Osteoblast (primary cell): ENCODE data around the gene MACROD2. TPM values are rescaled to one million over a fixed set of nuclear protein-coding genes. Genes with fewer than 3 reads are reported as not detected.

Experiments
- DNase-seq: peaks from one replicate; pipeline ENCODE4 v3.0.0; 2011; ENCODE audit warnings: low spot score, mixed read lengths; ENCODE audit not compliant: insufficient read length; ENCODE audit errors: missing footprints
- H2AFZ ChIP-seq: 2 replicates; pipeline ENCODE4 v1.6.0; 2011; ENCODE audit warnings: mild to moderate bottlenecking, low read length
- H3K27ac ChIP-seq: 2 replicates; pipeline ENCODE4 v1.5.1; 2011; ENCODE audit warnings: mild to moderate bottlenecking, low read depth, low read length, moderate library complexity
- H3K27me3 ChIP-seq: 2 replicates; pipeline ENCODE4 v1.6.0; 2012; ENCODE audit warnings: mild to moderate bottlenecking, control low read depth, inconsistent platforms, low read length, moderate library complexity; ENCODE audit not compliant: insufficient read depth
- H3K36me3 ChIP-seq: 2 replicates; pipeline ENCODE4 v1.5.1; 2011; ENCODE audit warnings: mild to moderate bottlenecking, low read length, control low read depth, moderate library complexity; ENCODE audit not compliant: insufficient read depth
- H3K4me1 ChIP-seq: 2 replicates; pipeline ENCODE4 v1.5.1; 2011; ENCODE audit warnings: mild to moderate bottlenecking, low read length, control low read depth, moderate library complexity; ENCODE audit not compliant: insufficient read depth
- H3K4me2 ChIP-seq: 2 replicates; pipeline ENCODE4 v1.6.0; 2011; ENCODE audit warnings: mild to moderate bottlenecking, low read length; ENCODE audit not compliant: insufficient read depth
- H3K4me3 ChIP-seq: fragments of 200-600 bp; sonication (generic); 3 replicates; pipeline ENCODE4 v1.5.1; 2012; ENCODE audit warnings: mild to moderate bottlenecking, low read length, inconsistent platforms; ENCODE audit not compliant: insufficient read depth
- H3K79me2 ChIP-seq: 2 replicates; pipeline ENCODE4 v1.6.0; 2012; ENCODE audit warnings: mild to moderate bottlenecking, low read length, control low read depth, inconsistent platforms; ENCODE audit not compliant: insufficient read depth
- H3K9me3 ChIP-seq: 2 replicates; pipeline ENCODE4 v1.5.1; 2011; ENCODE audit warnings: low read depth, low read length, control low read depth
- H4K20me1 ChIP-seq: 2 replicates; pipeline ENCODE4 v1.6.0; 2012; ENCODE audit warnings: mild to moderate bottlenecking, low read length, control low read depth; ENCODE audit not compliant: insufficient read depth
- total RNA-seq: library from RNA; depleted of rRNA; stranded (reverse); fragments of >200 nt; gene quantifications from 2 replicates; pipeline ENCODE4 v1.2.3, GENCODE V29; 2012
- TF ChIP-seq, protein P1 (sequence below): IDR thresholded peaks from 2 replicates; pipeline ENCODE4 v1.5.1; 2011; ENCODE audit warnings: mild to moderate bottlenecking, low read depth, low read length, moderate library complexity; ENCODE audit errors: extremely low read depth

MACROD2 gene
- total RNA-seq, 1 donor: 4.0 TPM

DNA sequence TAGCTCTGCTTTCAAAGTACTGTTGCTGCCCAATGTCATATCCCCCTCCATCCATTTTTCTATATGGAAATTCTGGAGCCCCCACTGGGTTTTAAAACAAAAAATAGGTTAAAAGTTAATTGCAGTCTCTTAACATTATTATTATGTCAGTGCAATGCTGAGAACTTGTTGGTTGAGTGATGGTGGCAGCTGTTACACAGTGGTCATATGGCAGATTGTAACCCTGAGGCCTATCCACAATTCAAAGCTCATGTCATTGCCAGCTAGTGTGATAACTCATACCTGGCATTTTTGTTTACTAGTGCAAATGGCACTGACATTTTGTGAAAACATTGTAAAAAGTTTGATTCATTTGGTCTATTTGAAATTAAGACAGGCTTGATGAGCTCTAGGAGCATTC lies 647.8 kb downstream of the MACROD2 start:
- H3K4me3 ChIP-seq: no peak overlapping the region
- no peaks in the 10 kb centered on the region for H3K4me1 ChIP-seq
- peaks cover 4% of the 10 kb centered on the region for H3K9me3 ChIP-seq
- no peak overlapping the region for H2AFZ ChIP-seq
- no peaks in the 10 kb centered on the region for H3K79me2 ChIP-seq
- no peaks in the 10 kb centered on the region for H3K36me3 ChIP-seq
- no peak overlapping the region for H3K27ac ChIP-seq
- TF ChIP-seq, protein P1, sequence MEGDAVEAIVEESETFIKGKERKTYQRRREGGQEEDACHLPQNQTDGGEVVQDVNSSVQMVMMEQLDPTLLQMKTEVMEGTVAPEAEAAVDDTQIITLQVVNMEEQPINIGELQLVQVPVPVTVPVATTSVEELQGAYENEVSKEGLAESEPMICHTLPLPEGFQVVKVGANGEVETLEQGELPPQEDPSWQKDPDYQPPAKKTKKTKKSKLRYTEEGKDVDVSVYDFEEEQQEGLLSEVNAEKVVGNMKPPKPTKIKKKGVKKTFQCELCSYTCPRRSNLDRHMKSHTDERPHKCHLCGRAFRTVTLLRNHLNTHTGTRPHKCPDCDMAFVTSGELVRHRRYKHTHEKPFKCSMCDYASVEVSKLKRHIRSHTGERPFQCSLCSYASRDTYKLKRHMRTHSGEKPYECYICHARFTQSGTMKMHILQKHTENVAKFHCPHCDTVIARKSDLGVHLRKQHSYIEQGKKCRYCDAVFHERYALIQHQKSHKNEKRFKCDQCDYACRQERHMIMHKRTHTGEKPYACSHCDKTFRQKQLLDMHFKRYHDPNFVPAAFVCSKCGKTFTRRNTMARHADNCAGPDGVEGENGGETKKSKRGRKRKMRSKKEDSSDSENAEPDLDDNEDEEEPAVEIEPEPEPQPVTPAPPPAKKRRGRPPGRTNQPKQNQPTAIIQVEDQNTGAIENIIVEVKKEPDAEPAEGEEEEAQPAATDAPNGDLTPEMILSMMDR: no peak
- H3K4me2 ChIP-seq: no peak overlapping the region
- no peaks in the 10 kb centered on the region for H3K27me3 ChIP-seq
- H4K20me1 ChIP-seq: no peaks in the 10 kb centered on the region
- DNase-seq: no peak

DNA sequence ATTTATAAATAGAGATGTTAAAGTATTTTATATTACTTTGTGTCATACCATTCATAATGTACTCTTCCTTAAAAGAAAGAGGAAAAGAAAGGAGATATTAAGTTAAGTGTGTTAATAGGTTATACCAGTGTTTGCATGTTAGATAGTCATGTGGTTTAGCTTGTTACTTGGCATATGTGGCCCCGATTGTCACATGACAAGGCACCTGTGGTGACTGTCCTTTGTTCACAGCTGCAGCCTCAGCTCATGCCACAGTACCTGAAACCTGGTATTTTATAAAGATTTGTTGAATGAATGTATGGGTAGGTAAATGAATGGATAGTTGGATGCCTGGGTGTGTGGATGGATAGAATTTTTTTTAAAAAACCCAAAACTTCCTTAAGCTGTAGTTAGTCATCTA lies 648.2 kb downstream of the MACROD2 start:
- H3K79me2 ChIP-seq: no peaks in the 10 kb centered on the region
- no peak overlapping the region for H3K27ac ChIP-seq
- no peaks in the 10 kb centered on the region for H3K4me1 ChIP-seq
- no peaks in the 10 kb centered on the region for H3K36me3 ChIP-seq
- DNase-seq: no peak
- H3K4me3 ChIP-seq: no peak overlapping the region
- H4K20me1 ChIP-seq: no peaks in the 10 kb centered on the region
- TF ChIP-seq, protein P1: no peak
- no peak overlapping the region for H2AFZ ChIP-seq
- H3K4me2 ChIP-seq: no peak overlapping the region
- H3K9me3 ChIP-seq: peaks cover 4% of the 10 kb centered on the region
- H3K27me3 ChIP-seq: no peaks in the 10 kb centered on the region

DNA sequence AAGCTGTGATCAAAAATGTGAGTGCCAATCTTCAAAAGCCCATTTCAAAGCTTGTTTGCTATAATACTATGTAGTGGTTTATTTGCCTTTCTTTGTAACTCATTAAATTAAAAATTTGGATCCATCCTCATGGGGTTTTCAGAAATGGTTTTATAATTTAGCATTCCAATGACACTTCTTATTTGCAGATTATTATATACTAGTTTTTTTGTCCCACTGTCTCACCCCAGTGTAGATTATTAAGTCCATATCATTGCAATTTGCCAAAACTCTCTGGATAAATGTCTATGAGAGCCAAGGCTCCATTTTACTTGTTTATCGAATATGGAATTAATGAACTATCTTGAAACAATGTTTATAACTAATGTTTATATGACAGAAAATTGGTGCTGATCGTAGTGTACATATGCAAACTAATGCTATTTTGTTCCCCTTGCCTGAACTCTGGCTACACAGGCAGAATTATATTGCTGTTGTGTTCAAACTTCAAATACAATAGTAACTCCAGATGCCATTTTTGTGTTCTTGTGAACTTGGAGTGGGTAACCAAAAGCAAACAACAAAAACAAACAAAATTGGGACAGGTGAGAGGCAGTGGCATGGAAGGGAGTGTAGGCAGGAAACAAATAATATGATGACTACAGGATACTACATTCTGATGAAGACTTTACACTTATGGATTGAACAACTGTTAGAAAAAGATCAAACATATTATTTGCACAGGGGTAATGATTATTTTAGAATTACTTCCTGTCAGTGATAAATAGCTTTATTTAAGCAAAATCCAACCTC lies 649.2 kb downstream of the MACROD2 start:
- DNase-seq: no peak

DNA sequence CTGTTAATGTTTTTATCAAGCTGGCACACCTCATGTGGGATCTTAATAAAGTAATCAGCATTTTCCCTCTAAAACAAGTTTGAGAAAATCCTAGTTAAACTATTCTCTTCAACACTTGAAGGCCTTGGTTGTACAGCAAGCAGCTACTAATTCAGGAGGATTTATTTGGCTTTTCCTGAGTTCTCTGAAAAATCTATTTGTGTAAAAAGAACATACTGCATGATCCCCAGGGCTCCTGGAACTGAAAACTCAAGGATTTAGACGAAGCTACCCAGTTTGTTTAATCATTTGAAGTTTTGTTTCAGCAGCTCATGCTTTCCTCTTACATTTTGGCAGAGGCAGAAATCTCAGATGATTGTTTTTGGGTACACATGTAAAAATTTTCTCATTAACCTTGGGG lies 651.7 kb downstream of the MACROD2 start:
- TF ChIP-seq, protein P1: no peak
- Histone ChIP-seq H3K9me3 (peaks cover 2% of the 10 kb centered on the region), H3K4me1 (no peaks in the 10 kb centered on the region), H2AFZ (no peak overlapping the region), H3K27me3 (no peaks in the 10 kb centered on the region), H4K20me1 (no peaks in the 10 kb centered on the region), H3K79me2 (no peaks in the 10 kb centered on the region), H3K4me2 (no peak overlapping the region), H3K4me3 (no peak overlapping the region), H3K27ac (no peak overlapping the region), H3K36me3 (no peaks in the 10 kb centered on the region)
- DNase-seq: no peak

More for the DNA sequence above, 649.2 kb downstream of the MACROD2 start:
- TF ChIP-seq, protein P1: no peak
- H3K4me2 ChIP-seq: no peak overlapping the region
- H3K36me3 ChIP-seq: no peaks in the 10 kb centered on the region
- no peak overlapping the region for H3K27ac ChIP-seq
- H3K27me3 ChIP-seq: no peaks in the 10 kb centered on the region
- H3K4me3 ChIP-seq: no peak overlapping the region
- H2AFZ ChIP-seq: no peak overlapping the region
- peaks cover 4% of the 10 kb centered on the region for H3K9me3 ChIP-seq
- no peaks in the 10 kb centered on the region for H4K20me1 ChIP-seq
- no peaks in the 10 kb centered on the region for H3K4me1 ChIP-seq
- H3K79me2 ChIP-seq: no peaks in the 10 kb centered on the region
